Gastrocnemius medialis (tissue), 4 donors: ENCODE data around the gene STX8. TPM values are rescaled to one million over a fixed set of nuclear protein-coding genes. Genes with fewer than 3 reads are reported as not detected.

Source experiments
- ATAC-seq, 2 donors: fragments of 150-250 bp; one replicate each; pipeline ENCODE4 v1.9.1; 2016
- DNase-seq, 2 donors: peaks; one replicate each; pipeline ENCODE4 v3.0.0-alpha.2; 2019
- H3K27ac ChIP-seq, 4 donors: fragments of 200-600 bp; sonication (generic); 1 replicate in 1 of 4; 2 replicates in 3 of 4; pipeline ENCODE4 v1.5.1; 2016 to 2018; ENCODE audit warnings: mild to moderate bottlenecking in 2 of 4, moderate library complexity in 1 of 4
- H3K27me3 ChIP-seq, 3 donors: fragments of 200-600 bp; sonication (generic) in 2 of 3; 1 replicate in 1 of 3; 2 replicates in 2 of 3; pipeline versions ENCODE4 v1.5.1 to v1.6.0; 2016 to 2019; ENCODE audit warnings: mild to moderate bottlenecking in 1 of 3, moderate library complexity in 1 of 3
- H3K36me3 ChIP-seq, 2 donors: fragments of 200-600 bp; sonication (generic) in 1 of 2; one replicate each; pipeline ENCODE4 v1.5.1; 2017 to 2018
- H3K4me1 ChIP-seq, 2 donors: fragments of 200-600 bp; sonication (generic) in 1 of 2; one replicate each; pipeline ENCODE4 v1.5.1; 2016 to 2017; ENCODE audit warnings: mild to moderate bottlenecking in 2 of 2
- H3K4me3 ChIP-seq, 4 donors: fragments of 200-600 bp; sonication (generic) in 3 of 4; 1 replicate in 1 of 4; 2 replicates in 3 of 4; pipeline ENCODE4 v1.5.1; 2016 to 2019; ENCODE audit warnings: mild to moderate bottlenecking in 2 of 4
- H3K9me3 ChIP-seq, 3 donors: fragments of 200-600 bp; sonication (generic) in 2 of 3; 1 replicate in 1 of 3; 2 replicates in 2 of 3; pipeline ENCODE4 v1.5.1; 2016 to 2019
- POLR2A ChIP-seq, 2 donors: fragments of 450-650 bp; IDR thresholded peaks; one replicate each; pipeline ENCODE4 v1.6.1; 2017; ENCODE audit warnings: antibody characterized with exemption in 2 of 2, mild to moderate bottlenecking in 2 of 2, moderate library complexity in 2 of 2
- in situ Hi-C, 4 donors: fragments of 200-750 bp; cut with MboI; loops; one replicate each; pipeline versions ENCODE4 v1.15.0 to v1.8.0; 2017; ENCODE audit warnings: low sequenced_read_pairs in 4 of 4
- intact Hi-C: fragments of 100-400 bp; cut with DNase I; formaldehyde crosslinking; loops from one replicate; pipeline ENCODE4 v1.15.1; 2023; ENCODE audit warnings: low total_unique reads
- total RNA-seq, 4 donors: library from RNA; depleted of rRNA; stranded (reverse); fragments of >200 nt; gene quantifications; one replicate each; pipeline versions ENCODE4 v1.1.0 to v1.2.3, GENCODE V29; 2016
- TF ChIP-seq, protein P1 (sequence below), 5 experiments: fragments of 450-650 bp in 3 of 5; fragments of 200-600 bp in 2 of 5; sonication (generic) in 2 of 5; IDR thresholded peaks in 4 of 5; conservative IDR thresholded peaks in 1 of 5; 1 replicate in 4 of 5; 2 replicates in 1 of 5; pipeline ENCODE4 v1.5.1; 2016 to 2019; ENCODE audit warnings: antibody characterized with exemption in 5 of 5, mild to moderate bottlenecking in 3 of 5, moderate library complexity in 3 of 5

STX8 gene
- total RNA-seq, 4 donors from 2014 or later: 39.1 to 67.7 (median 58.2) TPM

DNA sequence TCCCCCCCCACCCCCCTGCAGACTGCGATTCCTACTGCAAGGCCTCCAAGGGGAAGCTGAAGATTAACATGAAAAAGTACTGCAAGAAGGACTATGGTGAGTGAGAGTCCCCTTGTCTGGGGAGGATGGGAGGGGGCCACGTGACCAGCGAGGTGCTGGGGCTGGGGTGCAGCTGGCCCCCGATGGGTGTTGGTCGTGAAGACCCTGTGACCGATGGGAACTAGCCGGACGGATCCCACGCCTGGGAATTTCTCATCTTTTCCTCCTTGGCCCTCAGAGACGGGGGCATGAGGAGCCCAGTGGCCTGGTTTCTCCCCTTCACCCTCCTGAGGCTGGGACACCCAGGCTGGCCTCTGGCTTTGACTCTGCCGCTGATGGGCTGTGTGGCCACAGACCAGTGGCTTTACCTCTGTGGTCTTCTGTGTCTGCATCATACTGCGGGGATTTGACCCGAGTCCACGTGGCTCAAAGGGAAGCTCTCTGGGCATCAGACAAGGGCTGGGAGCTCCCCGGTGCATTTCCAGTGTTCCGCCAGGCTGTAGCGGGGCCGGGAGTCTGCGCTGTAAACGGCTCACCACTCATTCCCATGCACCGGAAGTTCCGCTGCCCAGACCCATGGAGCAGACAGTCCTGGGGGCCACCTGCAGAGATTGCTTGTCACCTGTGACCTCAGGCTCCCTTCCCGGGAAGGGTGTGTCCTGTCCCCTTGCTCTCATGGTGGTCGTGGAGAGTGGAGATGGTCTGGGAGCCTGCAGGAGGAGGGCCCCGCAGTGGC lies 354.3 kb downstream of the STX8 start:
- TF ChIP-seq POLR2A (IDR thresholded peaks at IDR 0.05): no peak
- TF ChIP-seq, protein P1, sequence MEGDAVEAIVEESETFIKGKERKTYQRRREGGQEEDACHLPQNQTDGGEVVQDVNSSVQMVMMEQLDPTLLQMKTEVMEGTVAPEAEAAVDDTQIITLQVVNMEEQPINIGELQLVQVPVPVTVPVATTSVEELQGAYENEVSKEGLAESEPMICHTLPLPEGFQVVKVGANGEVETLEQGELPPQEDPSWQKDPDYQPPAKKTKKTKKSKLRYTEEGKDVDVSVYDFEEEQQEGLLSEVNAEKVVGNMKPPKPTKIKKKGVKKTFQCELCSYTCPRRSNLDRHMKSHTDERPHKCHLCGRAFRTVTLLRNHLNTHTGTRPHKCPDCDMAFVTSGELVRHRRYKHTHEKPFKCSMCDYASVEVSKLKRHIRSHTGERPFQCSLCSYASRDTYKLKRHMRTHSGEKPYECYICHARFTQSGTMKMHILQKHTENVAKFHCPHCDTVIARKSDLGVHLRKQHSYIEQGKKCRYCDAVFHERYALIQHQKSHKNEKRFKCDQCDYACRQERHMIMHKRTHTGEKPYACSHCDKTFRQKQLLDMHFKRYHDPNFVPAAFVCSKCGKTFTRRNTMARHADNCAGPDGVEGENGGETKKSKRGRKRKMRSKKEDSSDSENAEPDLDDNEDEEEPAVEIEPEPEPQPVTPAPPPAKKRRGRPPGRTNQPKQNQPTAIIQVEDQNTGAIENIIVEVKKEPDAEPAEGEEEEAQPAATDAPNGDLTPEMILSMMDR (IDR thresholded peaks at IDR 0.05 in 4 of 5, conservative IDR thresholded peaks at IDR 0.05 in 1 of 5): no peak
- peaks cover 0 to 4% of the 10 kb centered on the region in 2 donors for H3K4me1 ChIP-seq
- in situ Hi-C loops (no loop called here), intact Hi-C loops (no loop called here)
- DNase-seq (peak in 1 of 2 donors; percentile 1), ATAC-seq (no peak)
- no peak overlapping the region for H3K4me3 ChIP-seq
- no peaks in the 10 kb centered on the region for H3K27me3 ChIP-seq
- H3K36me3 ChIP-seq: no peaks in the 10 kb centered on the region
- H3K27ac ChIP-seq: no peak overlapping the region
- H3K9me3 ChIP-seq: no peaks in the 10 kb centered on the region

DNA sequence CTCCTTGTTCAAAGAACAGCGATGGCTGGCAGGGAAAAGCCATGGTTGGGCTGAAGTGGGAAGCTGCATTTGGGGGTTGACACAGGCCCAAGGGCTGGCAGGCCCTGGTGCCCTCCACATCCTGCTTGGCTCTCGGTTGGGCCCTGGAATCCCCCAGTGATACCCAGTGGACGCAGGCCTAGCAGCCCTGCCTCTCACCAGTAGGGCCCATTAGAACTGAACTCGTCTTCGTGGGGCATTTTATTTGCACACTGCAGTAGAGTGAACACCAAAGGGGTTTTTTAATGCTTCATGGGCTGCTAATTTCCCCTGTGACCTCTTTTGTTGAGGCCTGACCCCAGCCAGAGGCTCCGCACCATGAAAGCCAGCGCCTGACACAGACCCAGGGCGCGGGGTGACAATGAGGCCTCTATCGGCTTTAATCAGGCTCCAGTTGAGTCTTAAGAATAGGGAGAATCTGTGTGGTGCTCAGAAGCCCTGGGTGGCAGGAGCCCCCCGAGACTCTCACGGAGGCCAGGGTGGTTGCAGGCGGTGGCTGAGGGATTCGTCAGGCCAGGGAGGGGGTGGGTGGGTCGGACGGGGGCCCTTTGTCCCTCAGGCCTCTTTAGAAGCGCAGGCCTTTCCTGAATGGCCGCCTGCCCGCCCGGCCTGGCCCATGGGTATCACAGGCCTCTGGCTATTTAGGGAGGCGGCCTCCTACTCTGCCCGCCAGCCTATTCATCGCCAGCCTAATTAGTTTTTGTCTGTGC lies 355.0 kb downstream of the STX8 start:
- no peak overlapping the region for H3K4me3 ChIP-seq
- TF ChIP-seq, protein P1 (IDR thresholded peaks at IDR 0.05 in 4 of 5, conservative IDR thresholded peaks at IDR 0.05 in 1 of 5): no peak
- TF ChIP-seq POLR2A (IDR thresholded peaks at IDR 0.05): no peak
- H3K27me3 ChIP-seq: no peaks in the 10 kb centered on the region
- H3K9me3 ChIP-seq: peaks cover 0 to 2% (median 0%) of the 10 kb centered on the region in 3 donors
- H3K4me1 ChIP-seq: peaks cover 0 to 4% of the 10 kb centered on the region in 2 donors
- H3K27ac ChIP-seq: no peak overlapping the region
- no peaks in the 10 kb centered on the region for H3K36me3 ChIP-seq
- intact Hi-C loops (no loop called here), in situ Hi-C loops (no loop called here)
- ATAC-seq (no peak), DNase-seq (no peak)

DNA sequence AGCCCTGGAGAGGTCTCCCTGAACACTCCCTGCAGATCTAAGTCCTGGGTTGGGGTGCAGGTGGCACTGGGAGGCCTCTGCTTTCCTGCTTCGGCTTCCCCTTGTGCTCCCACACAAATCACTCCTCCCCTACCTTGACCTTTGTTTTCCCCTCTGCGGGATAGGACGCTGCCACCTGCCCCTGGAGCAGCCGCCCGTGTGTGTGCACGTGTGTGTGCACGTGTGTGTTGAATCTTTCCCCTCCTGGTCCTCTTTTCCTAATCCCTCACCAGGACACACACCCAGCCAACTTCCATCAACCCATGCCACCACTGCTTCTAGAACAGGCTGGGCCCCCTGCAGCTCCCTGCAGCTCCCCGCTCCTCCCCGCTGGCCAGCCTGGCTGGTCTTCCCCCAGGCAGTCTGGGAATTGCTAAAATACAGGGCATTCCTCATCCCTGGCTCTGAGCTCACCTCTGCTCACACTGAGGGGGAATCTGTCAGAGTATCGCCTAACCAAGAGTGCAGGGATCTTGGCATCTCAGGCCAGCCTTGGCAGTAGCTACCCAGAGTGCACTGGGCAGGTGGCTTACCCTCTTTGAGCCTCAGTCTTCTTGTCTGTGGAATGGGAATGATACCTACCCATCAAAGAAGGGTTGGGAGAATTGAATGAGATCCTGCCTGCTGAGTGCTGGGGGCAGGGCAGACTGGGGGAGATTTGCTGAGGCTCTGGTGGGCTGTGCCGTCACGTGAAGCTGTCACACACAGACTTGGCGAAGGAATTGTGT lies 355.8 kb downstream of the STX8 start:
- Histone ChIP-seq H3K9me3 (peaks cover 3 to 6% (median 6%) of the 10 kb centered on the region in 3 donors), H3K27ac (no peak overlapping the region), H3K36me3 (no peaks in the 10 kb centered on the region), H3K4me1 (peaks cover 0 to 4% of the 10 kb centered on the region in 2 donors), H3K4me3 (no peak overlapping the region), H3K27me3 (no peaks in the 10 kb centered on the region)
- ATAC-seq (no peak), DNase-seq (no peak)
- TF ChIP-seq POLR2A (IDR thresholded peaks at IDR 0.05): no peak
- TF ChIP-seq, protein P1 (IDR thresholded peaks at IDR 0.05 in 4 of 5, conservative IDR thresholded peaks at IDR 0.05 in 1 of 5): no peak
- intact Hi-C loops (no loop called here), in situ Hi-C loops (no loop called here)

DNA sequence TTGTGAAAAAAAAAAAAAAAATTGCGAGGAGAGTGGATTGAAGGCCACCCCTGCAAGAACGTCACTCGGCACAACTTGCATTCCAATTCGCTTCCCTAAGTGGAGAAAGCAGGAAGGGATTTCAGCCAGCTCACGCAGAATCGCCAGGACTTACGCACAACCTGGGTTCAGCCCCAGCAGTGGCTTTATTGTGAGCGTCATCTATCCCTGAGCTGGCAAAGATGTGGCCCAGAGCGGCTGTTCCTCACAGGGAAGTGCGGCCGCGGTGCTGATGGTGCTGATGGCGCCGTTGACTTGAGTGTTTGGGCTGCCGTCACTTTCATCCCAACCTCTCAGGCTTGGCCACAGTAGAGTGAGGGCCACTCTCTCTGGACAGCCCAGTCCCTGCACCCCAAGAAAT lies 356.7 kb downstream of the STX8 start:
- Histone ChIP-seq H3K27me3 (no peaks in the 10 kb centered on the region), H3K36me3 (no peaks in the 10 kb centered on the region), H3K9me3 (peaks cover 3 to 6% (median 6%) of the 10 kb centered on the region in 3 donors), H3K4me1 (peaks cover 0 to 4% of the 10 kb centered on the region in 2 donors), H3K4me3 (no peak overlapping the region), H3K27ac (no peak overlapping the region)
- intact Hi-C loops: no loop called here
- no peak for ATAC-seq
- TF ChIP-seq POLR2A (IDR thresholded peaks at IDR 0.05): no peak
- TF ChIP-seq, protein P1 (IDR thresholded peaks at IDR 0.05 in 4 of 5, conservative IDR thresholded peaks at IDR 0.05 in 1 of 5): no peak
- in situ Hi-C loops: no loop called here
- DNase-seq: no peak
